AG04450 (cell line): ENCODE measurements around the gene PRKN. TPM values are rescaled to one million over a fixed set of nuclear protein-coding genes. Genes with fewer than 3 reads are reported as not detected.

Experiments used
- CTCF ChIA-PET: fragments of 300-600, 350-600 bp; formaldehyde crosslinking; extraction: SDS; loops from one replicate; lab custom pipeline; 2022; ENCODE audit warnings: antibody characterized with exemption, inconsistent platforms; lab: Charles Lee
- POLR2A ChIA-PET: fragments of 350-600 bp; formaldehyde crosslinking; extraction: SDS; loops from one replicate; lab custom pipeline; 2021; ENCODE audit warnings: antibody characterized with exemption, inconsistent platforms; lab: Yijun Ruan, JAX
- DNase-seq: peaks from one replicate; pipeline ENCODE4 v3.0.0-alpha.2; 2011; ENCODE audit warnings: low read depth, low spot score
- H3K27ac ChIP-seq: one replicate; pipeline ENCODE4 v1.5.1; 2012; ENCODE audit warnings: low read depth, low read length, control low read depth
- H3K27me3 ChIP-seq: one replicate; pipeline ENCODE4 v1.6.0; 2012; ENCODE audit warnings: low read length; ENCODE audit not compliant: control insufficient read depth, insufficient read depth
- H3K4me3 ChIP-seq: 2 replicates; pipeline ENCODE4 v1.5.1; 2011; ENCODE audit warnings: mild to moderate bottlenecking, low read depth, low read length, control low read depth
- H3K9me3 ChIP-seq: 2 replicates; pipeline ENCODE4 v1.5.1; 2012; ENCODE audit warnings: low read length; ENCODE audit not compliant: control insufficient read depth, insufficient read depth
- CTCF ChIP-seq: IDR thresholded peaks from 2 replicates; pipeline ENCODE4 v1.5.1; 2011; ENCODE audit warnings: low read depth, low read length, control low read depth, inconsistent platforms
- polyA plus RNA-seq: library from polyadenylated mRNA; depleted of rRNA; stranded (reverse); fragments of >200 nt; gene quantifications from 2 replicates; pipeline ENCODE4 v1.2.3, GENCODE V29; 2011

Gene PRKN
- polyA plus RNA-seq, 1 experiment, result not detected

- ChIA-PET POLR2A (no interaction called here), CTCF (interaction anchor here (0.6 kb wide), 1 partner anchor 44 kb away, joined by 3 read pairs; no protein-coding TSS in a partner anchor)
- no peak for TF ChIP-seq CTCF
- no peak for DNase-seq
- Histone ChIP-seq H3K9me3 (no peaks in the 10 kb centered on the region), H3K27ac (no peak overlapping the region), H3K4me3 (no peak overlapping the region), H3K27me3 (no peaks in the 10 kb centered on the region)
These were observed 42.6 kb upstream of the PRKN start for GRCh38 chr6:162770136-162770535.

GRCh38 chr6:162753775-162754174, 26.2 kb upstream of the PRKN start:
- H3K27me3 ChIP-seq, result no peaks in the 10 kb centered on the region
- CTCF ChIA-PET, result no interaction called here
- H3K27ac ChIP-seq, result no peak overlapping the region

GRCh38 chr6:162751211-162751859, 23.8 kb upstream of the PRKN start:
- Histone ChIP-seq H3K27me3 (no peaks in the 10 kb centered on the region), H3K9me3 (no peaks in the 10 kb centered on the region), H3K4me3 (no peak overlapping the region), H3K27ac (no peak overlapping the region)
- ChIA-PET CTCF (no interaction called here), POLR2A (no interaction called here)
- DNase-seq, result no peak
- TF ChIP-seq CTCF, result no peak

More at GRCh38 chr6:162753775-162754174, 26.2 kb upstream of the PRKN start:
- no peak for DNase-seq
- Histone ChIP-seq H3K4me3 (no peak overlapping the region), H3K9me3 (no peaks in the 10 kb centered on the region)
- TF ChIP-seq CTCF, result no peak
- POLR2A ChIA-PET, result no interaction called here

GRCh38 chr6:162750776-162751175, 23.2 kb upstream of the PRKN start:
- ChIA-PET CTCF (no interaction called here), POLR2A (no interaction called here)

More at GRCh38 chr6:162750776-162751175, 23.2 kb upstream of the PRKN start:
- TF ChIP-seq CTCF, result no peak
- Histone ChIP-seq H3K9me3 (no peaks in the 10 kb centered on the region), H3K27ac (no peak overlapping the region), H3K27me3 (no peaks in the 10 kb centered on the region), H3K4me3 (no peak overlapping the region)
- DNase-seq, result no peak
